ENCODE results near the gene ARMC8. TPM values are rescaled to one million over a fixed set of nuclear protein-coding genes. Genes with fewer than 3 reads are reported as not detected.

The ARMC8 gene
- total and polyA plus RNA-seq, 2 donors (not counting 1 experiment from before 2014, with no cell fraction given): 35.3 to 81.1 TPM

DNA sequence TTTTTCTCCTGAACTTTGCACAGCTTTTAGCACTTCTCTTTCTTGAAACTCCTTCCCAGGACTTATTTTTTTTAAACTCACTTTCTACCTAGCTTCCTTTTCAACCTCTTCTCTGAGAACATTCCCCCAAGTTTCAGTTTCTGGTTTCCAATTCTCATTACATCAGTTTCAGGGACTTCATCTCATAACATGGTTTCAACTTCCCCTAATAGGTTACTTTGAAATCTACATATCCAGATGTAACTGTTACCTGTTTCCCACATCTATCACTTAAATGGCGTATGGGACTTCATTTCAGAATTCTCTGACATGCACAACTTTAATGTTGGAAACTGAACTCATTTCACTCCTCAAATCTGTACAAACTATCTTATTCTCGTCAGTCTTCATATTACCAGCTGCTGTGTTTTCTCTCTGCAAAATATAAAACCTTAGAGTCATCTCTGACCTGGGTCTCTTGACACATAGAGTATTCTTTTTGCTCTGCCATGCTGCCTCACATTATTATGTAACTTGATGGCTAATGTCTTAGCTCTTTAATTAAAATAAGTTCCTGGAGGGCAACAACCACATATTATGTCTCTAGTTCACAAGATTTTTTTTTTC lies 84.2 kb downstream of the ARMC8 start:
- H3K4me1 Mint-ChIP-seq: peaks cover 3% of the 10 kb centered on the region

DNA sequence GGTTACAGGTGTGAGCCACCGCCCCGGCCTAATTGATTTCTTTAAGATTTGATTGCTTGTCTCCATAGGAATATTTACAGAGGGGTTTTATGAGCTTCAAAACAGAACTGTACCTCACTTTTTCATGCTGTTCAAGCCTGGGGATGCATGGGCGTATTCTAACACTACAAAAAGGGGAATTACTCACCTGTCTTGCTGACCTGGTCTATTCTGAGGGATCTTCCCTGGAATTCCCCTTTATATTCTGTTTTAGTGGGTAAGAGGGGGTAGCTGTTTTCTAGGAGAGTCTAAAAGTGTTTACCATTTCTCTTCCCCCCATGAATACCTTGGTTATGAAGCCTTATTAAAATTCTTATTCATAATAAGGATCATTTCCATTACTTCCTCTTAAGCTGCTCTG lies 94.5 kb downstream of the ARMC8 start:
- Histone ChIP-seq H4K20me1 (ENCODE audit: control insufficient read depth, insufficient read depth, low read length, poor library complexity, severe bottlenecking) (no peaks in the 10 kb centered on the region), H3K4me1 (ENCODE audit: control insufficient read depth in 2 of 2, insufficient read depth in 2 of 2, low read length in 2 of 2) (no peaks in the 10 kb centered on the region), H3K36me3 (replicated peaks in 1 of 2; ENCODE audit: control extremely low read depth in 1 of 2, control insufficient read depth in 1 of 2, extremely low read depth in 1 of 2, insufficient read depth in 2 of 2, low read length in 1 of 2) (peaks cover 8 to 35% of the 10 kb centered on the region in 2 experiments), H3K27me3 (replicated peaks in 1 of 4; ENCODE audit: control extremely low read depth in 1 of 4, control insufficient read depth in 3 of 4, insufficient read depth in 4 of 4, low read length in 3 of 4) (no peaks in the 10 kb centered on the region), H3K79me2 (ENCODE audit: control insufficient read depth, insufficient read depth, low read length) (no peaks in the 10 kb centered on the region), H3K9me3 (ENCODE audit: control extremely low read depth in 1 of 3, control insufficient read depth in 2 of 3, insufficient read depth in 1 of 3, low read length in 2 of 3) (no peaks in the 10 kb centered on the region), H3K4me3 (ENCODE audit: control extremely low read depth in 1 of 5, extremely low read depth in 1 of 5, insufficient read depth in 1 of 5, low read depth in 2 of 5, low read length in 4 of 5) (no peak overlapping the region), H2AFZ (ENCODE audit: insufficient read depth, low read depth, low read length, poor library complexity, severe bottlenecking) (no peak overlapping the region), H3K9ac (ENCODE audit: low read length) (no peak overlapping the region), H3K27ac (ENCODE audit: low read length in 2 of 2) (no peak overlapping the region), H3K4me2 (replicated peaks; ENCODE audit: low read depth, low read length, poor library complexity, severe bottlenecking) (no peak overlapping the region)
- POLR2A ChIA-PET: no interaction called here
- H3K4me1 Mint-ChIP-seq: no peaks in the 10 kb centered on the region
- intact Hi-C loops (cut with micrococcal nuclease): no loop called here
- no peaks in the 10 kb centered on the region for H3K27me3 Mint-ChIP-seq
- no peak overlapping the region for H3K4me3 Mint-ChIP-seq
- no peak for TF ChIP-seq EZH2 (IDR thresholded peaks at IDR 0.05; ENCODE audit: borderline replicate concordance, insufficient read depth, low read depth, low read length, poor library complexity, severe bottlenecking)
- TF ChIP-seq, protein P1, sequence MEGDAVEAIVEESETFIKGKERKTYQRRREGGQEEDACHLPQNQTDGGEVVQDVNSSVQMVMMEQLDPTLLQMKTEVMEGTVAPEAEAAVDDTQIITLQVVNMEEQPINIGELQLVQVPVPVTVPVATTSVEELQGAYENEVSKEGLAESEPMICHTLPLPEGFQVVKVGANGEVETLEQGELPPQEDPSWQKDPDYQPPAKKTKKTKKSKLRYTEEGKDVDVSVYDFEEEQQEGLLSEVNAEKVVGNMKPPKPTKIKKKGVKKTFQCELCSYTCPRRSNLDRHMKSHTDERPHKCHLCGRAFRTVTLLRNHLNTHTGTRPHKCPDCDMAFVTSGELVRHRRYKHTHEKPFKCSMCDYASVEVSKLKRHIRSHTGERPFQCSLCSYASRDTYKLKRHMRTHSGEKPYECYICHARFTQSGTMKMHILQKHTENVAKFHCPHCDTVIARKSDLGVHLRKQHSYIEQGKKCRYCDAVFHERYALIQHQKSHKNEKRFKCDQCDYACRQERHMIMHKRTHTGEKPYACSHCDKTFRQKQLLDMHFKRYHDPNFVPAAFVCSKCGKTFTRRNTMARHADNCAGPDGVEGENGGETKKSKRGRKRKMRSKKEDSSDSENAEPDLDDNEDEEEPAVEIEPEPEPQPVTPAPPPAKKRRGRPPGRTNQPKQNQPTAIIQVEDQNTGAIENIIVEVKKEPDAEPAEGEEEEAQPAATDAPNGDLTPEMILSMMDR (IDR thresholded peaks at IDR 0.05): no peak
- H3K9me3 Mint-ChIP-seq (ENCODE audit: insufficient read depth): no peaks in the 10 kb centered on the region
- ATAC-seq (ENCODE audit: low read depth): no peak
- no peak for DNase-seq
- no CpG with 5 or more reads among the region's 3 CpGs for WGBS (ENCODE audit: insufficient coverage)
- CTCF ChIA-PET: no interaction called here
- H3K27ac Mint-ChIP-seq: no peak overlapping the region

More for the DNA sequence above, 84.2 kb downstream of the ARMC8 start:
- no peak for DNase-seq
- Histone ChIP-seq H3K4me2 (replicated peaks; ENCODE audit: low read depth, low read length, poor library complexity, severe bottlenecking) (no peak overlapping the region), H3K36me3 (replicated peaks in 1 of 2; ENCODE audit: control extremely low read depth in 1 of 2, control insufficient read depth in 1 of 2, extremely low read depth in 1 of 2, insufficient read depth in 2 of 2, low read length in 1 of 2) (peaks cover 20 to 50% of the 10 kb centered on the region in 2 experiments), H3K4me3 (ENCODE audit: control extremely low read depth in 1 of 5, extremely low read depth in 1 of 5, insufficient read depth in 1 of 5, low read depth in 2 of 5, low read length in 4 of 5) (no peak overlapping the region), H4K20me1 (ENCODE audit: control insufficient read depth, insufficient read depth, low read length, poor library complexity, severe bottlenecking) (no peaks in the 10 kb centered on the region), H3K79me2 (ENCODE audit: control insufficient read depth, insufficient read depth, low read length) (no peaks in the 10 kb centered on the region), H3K27ac (ENCODE audit: low read length in 2 of 2) (no peak overlapping the region), H3K9ac (ENCODE audit: low read length) (no peak overlapping the region), H3K9me3 (ENCODE audit: control extremely low read depth in 1 of 3, control insufficient read depth in 2 of 3, insufficient read depth in 1 of 3, low read length in 2 of 3) (no peaks in the 10 kb centered on the region), H3K27me3 (replicated peaks in 1 of 4; ENCODE audit: control extremely low read depth in 1 of 4, control insufficient read depth in 3 of 4, insufficient read depth in 4 of 4, low read length in 3 of 4) (no peaks in the 10 kb centered on the region), H3K4me1 (ENCODE audit: control insufficient read depth in 2 of 2, insufficient read depth in 2 of 2, low read length in 2 of 2) (no peaks in the 10 kb centered on the region), H2AFZ (ENCODE audit: insufficient read depth, low read depth, low read length, poor library complexity, severe bottlenecking) (no peak overlapping the region)
- Mint-ChIP-seq H3K4me3 (no peak overlapping the region), H3K9me3 (ENCODE audit: insufficient read depth) (no peaks in the 10 kb centered on the region), H3K27ac (no peak overlapping the region), H3K27me3 (no peaks in the 10 kb centered on the region)
- no peak for TF ChIP-seq EZH2 (IDR thresholded peaks at IDR 0.05; ENCODE audit: borderline replicate concordance, insufficient read depth, low read depth, low read length, poor library complexity, severe bottlenecking)
- TF ChIP-seq, protein P1 (IDR thresholded peaks at IDR 0.05): no peak
- 91% methylated on average over 1 of the region's 2 CpGs for WGBS (ENCODE audit: insufficient coverage)
- ATAC-seq (ENCODE audit: low read depth): no peak
- ChIA-PET POLR2A (no interaction called here), CTCF (no interaction called here)
- intact Hi-C loops (cut with micrococcal nuclease): no loop called here

Measured in B cell (primary cell).